MCF 10A (cell line): ENCODE measurements around the gene RND3. TPM values are rescaled to one million over a fixed set of nuclear protein-coding genes. Genes with fewer than 3 reads are reported as not detected.

Source experiments
- BruUV-seq: library from RNA; stranded (reverse); fragments of 400-500 nt; replicated peaks from 2 replicates; lab custom pipeline; 2021; lab: Mats Ljungman, UMichigan
- CTCF ChIA-PET: fragments of 300-600 bp; sonication (Branson Sonifier 250); formaldehyde crosslinking; extraction: SDS; loops from one replicate; lab custom pipeline; 2021; ENCODE audit warnings: antibody characterized with exemption, inconsistent platforms; lab: Yijun Ruan, JAX
- POLR2A ChIA-PET: fragments of 300-600, 350-650 bp; sonication (Branson Sonifier 250); formaldehyde crosslinking; extraction: SDS; loops from one replicate; lab custom pipeline; 2020; ENCODE audit warnings: antibody characterized with exemption, inconsistent platforms; lab: Yijun Ruan, JAX
- DNase-seq: peaks from one replicate; pipeline ENCODE4 v3.0.0-alpha.2; 2018; ENCODE audit not compliant: unreplicated experiment
- H3K27ac Mint-ChIP-seq: one replicate; pipeline ENCODE4 v1.8.0; 2022; ENCODE audit warnings: mild to moderate bottlenecking, low read depth, mixed read lengths; ENCODE audit not compliant: unreplicated experiment
- H3K27me3 Mint-ChIP-seq: one replicate; pipeline ENCODE4 v1.8.0; 2022; ENCODE audit warnings: mixed read lengths; ENCODE audit not compliant: insufficient read depth, unreplicated experiment
- H3K36me3 Mint-ChIP-seq: one replicate; pipeline ENCODE4 v1.8.0; 2022; ENCODE audit warnings: mild to moderate bottlenecking, moderate library complexity, mixed read lengths; ENCODE audit not compliant: insufficient read depth, unreplicated experiment
- H3K4me1 Mint-ChIP-seq: one replicate; pipeline ENCODE4 v1.8.0; 2022; ENCODE audit warnings: mixed read lengths; ENCODE audit not compliant: insufficient read depth, unreplicated experiment
- H3K4me3 Mint-ChIP-seq: one replicate; pipeline ENCODE4 v1.8.0; 2022; ENCODE audit warnings: mild to moderate bottlenecking, moderate library complexity, mixed read lengths; ENCODE audit not compliant: unreplicated experiment
- H3K9me3 Mint-ChIP-seq: one replicate; pipeline ENCODE4 v1.8.0; 2022; ENCODE audit warnings: mixed read lengths; ENCODE audit not compliant: unreplicated experiment
- CTCF ChIP-seq: fragments of 200-600 bp; IDR thresholded peaks from one replicate; pipeline ENCODE4 v1.8.0; 2022; ENCODE audit warnings: antibody characterized with exemption, mild to moderate bottlenecking; ENCODE audit not compliant: unreplicated experiment
- intact Hi-C: fragments of 100-400 bp; cut with micrococcal nuclease; formaldehyde crosslinking; loops from 2 replicates; pipeline ENCODE4 v1.14.1; 2022
- total RNA-seq: library from RNA; stranded (reverse); gene quantifications from 2 replicates; pipeline ENCODE4 v1.2.3, GENCODE V29; 2022

Gene RND3
- total RNA-seq, 1 experiment from 2014 or later = 158 TPM

GRCh38 chr2:150526827-150527226, 39.4 kb upstream of the RND3 start:
- no peak for TF ChIP-seq CTCF

GRCh38 chr2:150526006-150526405, 38.5 kb upstream of the RND3 start:
- BruUV-seq = no TSS peak
- Mint-ChIP-seq H3K4me1 (peaks cover 22% of the 10 kb centered on the region), H3K36me3 (no peaks in the 10 kb centered on the region), H3K4me3 (no peak overlapping the region), H3K27ac (peak overlapping the region; percentile 89), H3K27me3 (no peaks in the 10 kb centered on the region), H3K9me3 (no peaks in the 10 kb centered on the region)
- no peak for TF ChIP-seq CTCF
- intact Hi-C loops = loop anchor here (10.0 kb wide), 1 partner anchor 59 kb away; no protein-coding TSS in a partner anchor
- ChIA-PET CTCF (interaction anchor here (0.8 kb wide), 1 partner anchor 157 kb away, joined by 3 read pairs; no protein-coding TSS in a partner anchor), POLR2A (interaction anchor here (1.0 to 9.0 kb wide), 5 partner anchors 8 to 81 kb away, joined by 3 to 67 read pairs (median 5); no protein-coding TSS in a partner anchor)
- no peak for DNase-seq

More at GRCh38 chr2:150526827-150527226, 39.4 kb upstream of the RND3 start:
- Mint-ChIP-seq H3K4me3 (no peak overlapping the region), H3K9me3 (no peaks in the 10 kb centered on the region), H3K4me1 (peaks cover 17% of the 10 kb centered on the region), H3K36me3 (no peaks in the 10 kb centered on the region), H3K27me3 (no peaks in the 10 kb centered on the region), H3K27ac (peak overlapping the region; percentile 89)
- BruUV-seq = no TSS peak
- intact Hi-C loops = loop anchor here (10.0 kb wide), 1 partner anchor 58 kb away; no protein-coding TSS in a partner anchor
- ChIA-PET CTCF (interaction anchor here (0.8 kb wide), 1 partner anchor 156 kb away, joined by 3 read pairs; no protein-coding TSS in a partner anchor), POLR2A (interaction anchor here (0.6 to 9.0 kb wide), 8 partner anchors 9 to 328 kb away, joined by 3 to 67 read pairs (median 4); no protein-coding TSS in a partner anchor)
- DNase-seq = peak; percentile 62

- Mint-ChIP-seq H3K36me3 (no peaks in the 10 kb centered on the region), H3K9me3 (no peaks in the 10 kb centered on the region), H3K4me3 (no peak overlapping the region), H3K27me3 (no peaks in the 10 kb centered on the region), H3K4me1 (peaks cover 20% of the 10 kb centered on the region), H3K27ac (no peak overlapping the region)
- intact Hi-C loops = loop anchor here (10.0 kb wide), 1 partner anchor 63 kb away; no protein-coding TSS in a partner anchor
- no peak for DNase-seq
- TF ChIP-seq CTCF = no peak
- ChIA-PET POLR2A (no interaction called here), CTCF (no interaction called here)
- BruUV-seq = no TSS peak
Measured at GRCh38 chr2:150522269-150522668, 34.8 kb upstream of the RND3 start.

GRCh38 chr2:150520887-150521664, 33.6 kb upstream of the RND3 start:
- intact Hi-C loops = loop anchor here (10.0 kb wide), 1 partner anchor 64 kb away; no protein-coding TSS in a partner anchor
- no peaks in the 10 kb centered on the region for H3K27me3 Mint-ChIP-seq
- BruUV-seq = no TSS peak
- H3K27ac Mint-ChIP-seq = peak overlapping the region; percentile 28
- peaks cover 20% of the 10 kb centered on the region for H3K4me1 Mint-ChIP-seq
- H3K4me3 Mint-ChIP-seq = no peak overlapping the region
- ChIA-PET CTCF (interaction anchor here (0.6 kb wide), 1 partner anchor 376 kb away, joined by 3 read pairs; no protein-coding TSS in a partner anchor), POLR2A (interaction anchor here (0.7 to 1.8 kb wide), 13 partner anchors 8 to 934 kb away, joined by 3 to 8 read pairs (median 4); no protein-coding TSS in a partner anchor)
- H3K9me3 Mint-ChIP-seq = no peaks in the 10 kb centered on the region
- peak; percentile 32 for DNase-seq
- no peak for TF ChIP-seq CTCF
- no peaks in the 10 kb centered on the region for H3K36me3 Mint-ChIP-seq
